Stimulated activated effector memory CD8-positive, alpha-beta T cell treated with anti-CD3 and anti-CD28 coated beads, Interleukin-12 subunit alpha, Interleukin-12 subunit beta, amount 100 ng/mL, for 72 hours (primary cell): Measurements from ENCODE around the gene RPS3A.
A peak's percentile ranks its signal among the peaks of the same experiment; 100 is the strongest.
"Not testable (repeated sequence)": the region's sequence is repeated elsewhere in the genome, so short reads cannot be mapped to it uniquely, and the experiment has no call there.

ENCODE experiments used
- ATAC-seq: fragments of 150-1000 bp; cut with Tn5 transposase; 2 replicates; pipeline ENCODE4 v1.10.0; 2021
- DNase-seq, 2 donors: peaks; one replicate each; pipeline ENCODE4 v3.0.0; 2021 to 2022; ENCODE audit warnings: low spot score in 2 of 2
- H3K27ac Mint-ChIP-seq: one replicate; pipeline ENCODE4 v1.8.0; 2022; ENCODE audit warnings: mild to moderate bottlenecking, mixed read lengths
- H3K36me3 Mint-ChIP-seq: one replicate; pipeline ENCODE4 v1.8.0; 2022; ENCODE audit warnings: mild to moderate bottlenecking, mixed read lengths
- H3K4me1 Mint-ChIP-seq: one replicate; pipeline ENCODE4 v1.8.0; 2022; ENCODE audit warnings: mixed read lengths
- H3K4me3 Mint-ChIP-seq: one replicate; pipeline ENCODE4 v1.8.0; 2022; ENCODE audit warnings: mild to moderate bottlenecking, mixed read lengths
- H3K9me3 Mint-ChIP-seq: one replicate; pipeline ENCODE4 v1.8.0; 2022; ENCODE audit warnings: mixed read lengths

Gene RPS3A

DNA sequence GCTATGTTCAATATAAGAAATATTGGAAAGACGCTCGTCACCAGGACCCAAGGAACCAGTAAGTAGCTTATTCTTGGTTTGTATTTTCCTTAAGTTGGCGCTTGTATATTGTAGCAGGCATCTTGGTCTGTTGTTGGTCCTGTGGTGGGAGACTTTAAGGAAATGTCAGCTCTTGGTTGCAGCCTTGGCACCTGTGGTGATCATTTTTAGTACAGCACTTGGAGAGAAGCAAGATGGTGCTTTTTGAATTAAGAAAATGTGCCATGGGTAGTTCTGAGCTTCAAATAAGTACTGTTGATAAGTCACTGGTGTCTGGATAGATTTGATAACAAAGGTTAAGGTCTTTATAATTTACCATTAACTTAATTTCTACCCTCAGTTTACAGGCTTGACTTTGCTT, 1.1 kb downstream of the RPS3A start:
- H3K27ac Mint-ChIP-seq: peak overlapping the region; percentile 99
- H3K36me3 Mint-ChIP-seq: peaks cover 67% of the 10 kb centered on the region
- H3K4me3 Mint-ChIP-seq: peak overlapping the region; percentile 91
- no peak for ATAC-seq
- DNase-seq: no peak
- no peaks in the 10 kb centered on the region for H3K9me3 Mint-ChIP-seq
- peaks cover 29% of the 10 kb centered on the region for H3K4me1 Mint-ChIP-seq

DNA sequence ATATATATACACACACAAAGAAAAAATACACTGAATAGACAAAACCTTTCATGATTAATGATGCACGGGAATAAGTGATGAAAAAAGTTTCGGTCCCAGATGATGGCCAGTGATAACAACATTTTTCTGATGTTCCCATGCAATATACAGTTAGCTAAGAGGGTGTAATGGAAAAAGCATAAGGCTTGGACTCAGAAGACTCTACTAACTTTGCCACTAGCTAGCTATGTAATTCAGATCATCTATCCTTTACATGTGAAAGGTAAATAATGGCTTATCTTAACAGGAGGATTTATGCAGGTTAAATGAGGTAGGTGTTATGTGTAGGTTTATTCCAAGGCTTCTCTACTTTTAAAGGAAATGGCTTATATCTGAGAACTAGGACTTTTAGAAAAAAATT, 4.3 kb downstream of the RPS3A start:
- Mint-ChIP-seq H3K27ac (peak overlapping the region; percentile 45), H3K4me1 (peaks cover 29% of the 10 kb centered on the region)
- no peak for DNase-seq

DNA sequence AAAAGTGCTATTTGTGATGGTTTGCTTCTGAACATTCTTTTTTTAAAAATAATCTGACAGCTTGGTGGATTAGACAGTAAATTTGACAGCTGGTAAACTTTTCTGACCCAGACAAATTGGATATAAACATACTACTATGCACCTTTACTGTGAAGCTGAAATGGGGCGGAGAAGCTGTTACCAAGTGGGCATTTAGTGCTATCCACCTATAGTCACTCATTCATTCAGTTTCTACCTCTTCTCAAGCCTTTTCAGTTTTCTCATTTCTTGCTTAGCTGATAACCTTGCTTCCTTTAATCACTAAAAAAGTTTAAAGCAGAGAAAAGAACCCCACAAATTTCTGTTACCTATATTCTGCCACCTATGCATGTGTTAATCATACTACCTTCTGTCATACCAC, 5.2 kb downstream of the RPS3A start:
- H3K4me3 Mint-ChIP-seq: no peak overlapping the region
- no peak overlapping the region for H3K27ac Mint-ChIP-seq
- no peaks in the 10 kb centered on the region for H3K9me3 Mint-ChIP-seq

More for the DNA sequence above, 4.3 kb downstream of the RPS3A start:
- no peak overlapping the region for H3K4me3 Mint-ChIP-seq
- ATAC-seq: no peak
- H3K36me3 Mint-ChIP-seq: peaks cover 99% of the 10 kb centered on the region
- no peaks in the 10 kb centered on the region for H3K9me3 Mint-ChIP-seq

DNA sequence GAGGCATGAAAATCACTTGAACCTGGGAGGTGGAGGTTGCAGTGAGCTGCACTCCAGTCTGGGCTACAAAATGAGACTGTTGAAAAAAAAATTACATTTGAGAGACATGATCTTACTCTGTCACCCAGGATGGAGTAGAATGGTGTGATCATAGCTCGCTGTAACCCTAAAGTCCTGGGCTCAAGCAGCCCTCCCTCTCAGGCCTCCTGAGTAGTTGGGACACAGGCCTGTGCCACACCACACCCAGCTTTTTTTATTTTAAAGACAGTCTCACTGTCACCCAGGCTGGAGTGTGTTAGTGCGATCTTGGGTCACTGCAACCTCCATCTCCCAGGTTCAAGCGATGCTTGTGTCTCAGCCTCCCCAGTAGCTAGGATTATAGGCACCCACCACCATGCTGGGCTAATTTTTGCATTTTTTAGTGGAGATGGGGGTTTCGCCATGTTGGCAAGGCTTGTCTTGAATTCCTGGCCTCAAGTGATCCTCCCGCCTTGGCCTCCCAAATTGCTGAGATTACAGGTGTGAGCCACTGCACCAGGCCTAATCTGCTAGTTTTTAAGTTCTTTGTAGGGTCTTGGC, 6.1 kb downstream of the RPS3A start:
- ATAC-seq (peak; percentile 50), DNase-seq (no peak)
- Mint-ChIP-seq H3K4me3 (no peak overlapping the region), H3K9me3 (no peaks in the 10 kb centered on the region), H3K4me1 (peaks cover 24% of the 10 kb centered on the region), H3K36me3 (peaks cover 100% of the 10 kb centered on the region), H3K27ac (no peak overlapping the region)

More for the DNA sequence above, 5.2 kb downstream of the RPS3A start:
- peaks cover 29% of the 10 kb centered on the region for H3K4me1 Mint-ChIP-seq
- ATAC-seq: no peak
- no peak for DNase-seq
- peaks cover 100% of the 10 kb centered on the region for H3K36me3 Mint-ChIP-seq

DNA sequence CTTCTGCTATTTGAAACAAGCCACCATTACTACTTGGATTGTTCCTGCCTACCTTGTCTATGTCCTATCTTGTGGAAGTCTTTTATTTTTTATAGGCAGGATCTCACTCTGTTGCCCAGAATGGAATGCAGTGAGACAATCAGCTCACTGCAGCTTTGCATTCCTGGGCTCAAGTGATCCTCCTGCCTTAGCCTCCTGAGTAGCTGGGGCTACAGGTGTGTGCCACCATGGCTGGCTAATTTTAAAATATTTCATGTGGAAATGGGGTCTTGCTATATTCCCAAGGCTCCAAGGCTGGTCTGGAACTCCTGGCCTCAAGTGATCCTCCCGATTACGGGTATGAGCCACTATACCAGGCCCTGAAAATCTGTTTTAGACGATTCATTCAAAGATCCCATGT, 7.6 kb downstream of the RPS3A start:
- Mint-ChIP-seq H3K4me1 (peaks cover 14% of the 10 kb centered on the region), H3K27ac (peak overlapping the region; percentile 15), H3K36me3 (peaks cover 98% of the 10 kb centered on the region), H3K9me3 (no peaks in the 10 kb centered on the region), H3K4me3 (no peak overlapping the region)
- no peak for DNase-seq
- no peak for ATAC-seq

DNA sequence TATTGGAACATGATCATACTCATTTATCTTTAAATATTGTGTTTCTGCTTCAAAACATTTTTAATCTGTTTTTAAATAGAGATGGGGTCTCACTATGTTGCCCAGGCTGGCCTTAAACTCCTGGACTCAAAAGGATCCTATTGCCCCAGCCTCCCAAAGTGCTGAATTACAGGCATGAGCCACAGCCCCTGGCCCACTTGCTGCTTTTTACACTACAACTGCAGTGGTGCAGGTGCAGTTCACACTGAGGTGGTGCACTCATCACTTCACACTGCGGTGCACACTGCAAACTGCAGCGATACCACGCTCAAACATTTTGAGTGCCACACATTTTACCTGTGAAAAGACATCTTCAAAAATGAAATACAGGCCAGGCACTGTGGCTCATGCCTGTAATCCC, 10.8 kb downstream of the RPS3A start:
- H3K36me3 Mint-ChIP-seq: peaks cover 91% of the 10 kb centered on the region

DNA sequence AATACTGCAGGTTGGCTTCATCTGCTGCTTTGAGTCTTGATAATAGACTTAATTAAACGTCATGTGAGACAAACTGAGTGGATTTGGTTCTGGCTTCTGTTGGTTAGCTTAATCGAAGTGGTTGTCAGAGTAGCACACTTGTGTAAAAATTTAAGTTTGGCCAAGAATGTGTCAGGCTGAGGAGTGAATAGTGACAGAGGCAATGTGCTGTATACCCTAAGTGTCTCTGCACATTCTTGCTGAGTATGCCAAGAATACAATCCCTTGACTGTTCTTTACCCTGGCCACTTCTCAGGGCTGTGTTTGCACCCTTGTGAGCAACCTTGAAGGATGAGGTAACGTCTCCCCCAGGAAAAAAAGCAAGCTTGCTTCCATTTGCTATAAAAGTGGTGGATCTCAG, 14.9 kb downstream of the RPS3A start:
- Mint-ChIP-seq H3K9me3 (no peaks in the 10 kb centered on the region), H3K36me3 (peaks cover 55% of the 10 kb centered on the region), H3K4me1 (no peaks in the 10 kb centered on the region), H3K27ac (peak overlapping the region; percentile 36), H3K4me3 (no peak overlapping the region)
- DNase-seq (no peak), ATAC-seq (no peak)

More for the DNA sequence above, 10.8 kb downstream of the RPS3A start:
- DNase-seq (no peak), ATAC-seq (no peak)
- Mint-ChIP-seq H3K4me3 (no peak overlapping the region), H3K9me3 (no peaks in the 10 kb centered on the region), H3K27ac (no peak overlapping the region), H3K4me1 (peaks cover 8% of the 10 kb centered on the region)

DNA sequence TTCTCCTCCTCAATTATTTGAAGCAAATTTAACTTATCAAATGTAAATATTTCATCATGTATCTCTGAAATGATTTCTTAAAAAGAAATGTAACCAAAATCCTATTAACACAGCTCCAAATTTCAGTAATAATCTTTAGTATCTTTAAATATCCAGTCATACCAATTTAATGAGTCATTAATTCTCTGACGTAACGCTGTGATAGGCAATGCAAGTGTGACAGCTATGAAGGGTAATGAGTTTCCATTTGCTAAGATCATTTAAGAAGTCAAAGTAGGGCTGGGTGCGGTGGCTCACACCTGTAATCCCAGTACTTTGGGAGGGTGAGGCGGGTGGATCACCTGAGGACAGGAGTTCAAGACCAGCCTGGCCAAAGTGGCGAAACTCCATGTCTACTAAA, 15.6 kb downstream of the RPS3A start:
- ATAC-seq (no peak), DNase-seq (no peak)
- H3K36me3 Mint-ChIP-seq: peaks cover 49% of the 10 kb centered on the region
- H3K4me3 Mint-ChIP-seq: no peak overlapping the region
- no peaks in the 10 kb centered on the region for H3K9me3 Mint-ChIP-seq
- no peaks in the 10 kb centered on the region for H3K4me1 Mint-ChIP-seq
- no peak overlapping the region for H3K27ac Mint-ChIP-seq

DNA sequence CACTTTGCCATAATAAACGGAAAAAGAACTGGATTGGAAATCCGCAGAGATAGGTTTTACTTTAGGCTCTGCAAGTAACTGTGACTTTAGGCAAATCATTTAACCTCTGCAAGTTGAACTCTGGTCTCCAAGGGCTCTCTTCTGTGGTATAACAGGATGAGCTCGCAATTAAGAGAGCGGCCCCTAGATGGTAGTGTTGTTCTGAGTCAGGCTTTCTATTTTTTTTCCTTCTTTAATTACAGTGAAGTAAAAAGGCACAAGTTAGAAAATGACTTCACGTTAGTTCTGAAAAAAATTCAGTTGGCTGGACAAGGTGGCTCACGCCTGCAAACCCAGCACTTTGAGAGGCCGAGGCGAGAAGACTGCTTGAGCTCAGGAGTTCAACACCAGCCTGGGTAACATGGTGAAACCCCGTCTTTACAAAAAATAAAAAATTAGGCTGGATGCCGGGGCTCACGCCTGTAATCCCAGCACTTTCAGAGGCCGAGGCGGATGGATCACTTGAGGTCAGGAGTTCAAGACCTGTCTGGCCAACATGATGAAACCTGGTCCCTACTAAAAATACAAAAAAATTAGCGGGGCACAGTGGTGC, 18.0 kb downstream of the RPS3A start:
- peak; percentile 77 for ATAC-seq
- Mint-ChIP-seq H3K9me3 (no peaks in the 10 kb centered on the region), H3K4me3 (no peak overlapping the region), H3K27ac (no peak overlapping the region), H3K36me3 (peaks cover 26% of the 10 kb centered on the region), H3K4me1 (peaks cover 5% of the 10 kb centered on the region)
- peak; percentile 19 to 74 for DNase-seq

DNA sequence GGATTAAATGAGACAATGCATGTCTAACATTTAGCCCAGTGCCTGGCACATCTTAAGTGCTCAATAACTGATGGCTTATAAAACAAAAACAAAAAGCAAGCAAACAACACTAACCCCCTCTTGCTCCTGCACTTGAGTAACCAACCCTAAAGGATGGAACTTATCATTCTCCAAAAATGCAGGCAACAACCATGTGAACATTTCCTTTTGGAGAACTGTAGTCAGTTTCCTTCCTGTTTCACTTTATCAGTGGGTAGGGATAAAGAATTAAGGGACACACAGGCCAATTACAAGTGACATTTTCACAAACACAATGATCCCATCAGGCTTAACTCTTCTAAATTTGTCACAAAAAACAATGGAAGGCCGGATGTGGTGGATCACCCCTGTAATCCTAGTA, 30.4 kb downstream of the RPS3A start:
- Mint-ChIP-seq H3K9me3 (no peaks in the 10 kb centered on the region), H3K27ac (no peak overlapping the region), H3K4me3 (no peak overlapping the region), H3K36me3 (peaks cover 6% of the 10 kb centered on the region), H3K4me1 (no peaks in the 10 kb centered on the region)
- ATAC-seq (no peak), DNase-seq (no peak)

DNA sequence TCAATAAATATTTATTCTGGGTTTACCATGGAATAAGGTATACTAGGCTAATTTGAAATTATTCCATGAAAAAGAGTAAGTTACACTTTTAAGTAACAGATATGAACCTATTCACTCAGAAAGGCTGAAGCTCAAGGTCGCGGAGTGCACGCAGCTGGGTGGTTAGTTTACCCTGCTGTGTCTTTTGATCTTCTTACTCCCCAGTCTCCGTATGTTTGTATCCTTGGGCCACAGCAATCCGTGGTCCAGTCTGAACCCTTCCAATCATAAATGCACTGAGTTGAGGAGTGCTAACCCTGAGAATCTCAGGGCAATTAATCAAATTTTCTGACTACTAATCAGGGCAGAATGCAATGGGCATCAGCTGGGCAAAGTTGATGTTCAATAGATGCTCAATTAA, 33.9 kb downstream of the RPS3A start:
- H3K4me3 Mint-ChIP-seq: no peak overlapping the region
- DNase-seq: no peak
- no peaks in the 10 kb centered on the region for H3K4me1 Mint-ChIP-seq
- no peak for ATAC-seq
- no peak overlapping the region for H3K27ac Mint-ChIP-seq
- H3K9me3 Mint-ChIP-seq: no peaks in the 10 kb centered on the region
- H3K36me3 Mint-ChIP-seq: no peaks in the 10 kb centered on the region

DNA sequence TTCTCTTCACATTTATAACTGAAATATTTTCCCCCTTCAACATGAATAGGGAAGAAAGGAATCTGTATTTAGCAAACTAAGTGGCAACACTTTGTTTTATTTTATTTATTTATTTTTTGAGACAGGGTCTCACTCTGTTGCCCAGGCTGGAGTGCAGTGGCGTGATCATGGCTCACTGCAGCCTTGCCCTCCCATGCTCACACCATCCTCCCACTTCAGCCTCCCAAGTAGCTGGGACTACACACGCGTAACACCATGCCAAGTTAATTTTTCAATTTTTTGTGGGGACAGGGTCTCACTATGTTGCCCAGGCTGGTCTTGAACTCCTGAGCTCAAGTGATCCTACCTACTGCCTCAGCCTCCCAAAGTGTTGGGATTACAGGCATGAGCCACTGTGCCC, 36.6 kb downstream of the RPS3A start:
- H3K9me3 Mint-ChIP-seq, H3K4me3 Mint-ChIP-seq, DNase-seq, H3K4me1 Mint-ChIP-seq, H3K27ac Mint-ChIP-seq, ATAC-seq, H3K36me3 Mint-ChIP-seq: not testable (repeated sequence)

DNA sequence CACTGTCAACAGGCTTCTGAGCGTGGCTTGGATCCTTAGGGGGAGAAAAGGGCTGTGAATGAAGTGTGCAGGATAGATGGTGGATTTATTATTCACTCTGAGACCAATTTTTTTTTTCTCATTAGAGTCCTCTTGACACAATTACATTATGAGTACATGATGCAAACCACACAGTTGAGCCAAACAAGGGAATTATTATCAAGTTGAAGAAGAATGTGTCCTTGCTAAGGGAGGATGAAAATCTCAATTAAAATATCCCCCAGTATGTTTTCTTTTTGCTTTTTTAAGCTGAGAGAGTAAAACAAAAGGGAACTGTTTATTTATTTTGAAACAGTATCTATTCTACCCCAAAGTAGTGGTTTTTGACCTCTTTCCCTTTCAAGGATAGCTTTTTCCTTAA, 40.4 kb downstream of the RPS3A start:
- no peak for DNase-seq
- Mint-ChIP-seq H3K4me1 (no peaks in the 10 kb centered on the region), H3K27ac (no peak overlapping the region), H3K4me3 (no peak overlapping the region), H3K36me3 (no peaks in the 10 kb centered on the region), H3K9me3 (no peaks in the 10 kb centered on the region)
- ATAC-seq: no peak

DNA sequence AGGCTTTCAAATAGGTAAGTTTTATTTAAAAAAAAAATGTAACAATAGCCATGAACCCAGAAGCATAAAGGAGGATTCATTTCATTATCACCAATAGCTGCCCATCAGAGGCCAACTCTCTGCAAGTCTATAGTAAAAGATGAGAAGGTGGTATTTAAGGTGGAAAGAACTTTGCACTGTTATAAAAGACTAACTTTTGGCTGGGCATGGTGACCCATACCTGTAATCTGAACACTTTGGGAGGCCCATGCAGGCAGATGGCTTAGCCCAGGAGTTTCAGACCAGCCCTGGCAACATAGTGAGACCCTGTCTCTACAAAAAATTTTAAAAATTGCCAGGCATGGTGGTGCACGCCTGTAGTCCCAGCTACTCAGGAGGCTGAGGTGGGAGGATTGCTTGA, 43.3 kb downstream of the RPS3A start:
- ATAC-seq: no peak
- Mint-ChIP-seq H3K27ac (no peak overlapping the region), H3K4me3 (no peak overlapping the region), H3K9me3 (no peaks in the 10 kb centered on the region), H3K4me1 (no peaks in the 10 kb centered on the region), H3K36me3 (no peaks in the 10 kb centered on the region)
- no peak for DNase-seq

DNA sequence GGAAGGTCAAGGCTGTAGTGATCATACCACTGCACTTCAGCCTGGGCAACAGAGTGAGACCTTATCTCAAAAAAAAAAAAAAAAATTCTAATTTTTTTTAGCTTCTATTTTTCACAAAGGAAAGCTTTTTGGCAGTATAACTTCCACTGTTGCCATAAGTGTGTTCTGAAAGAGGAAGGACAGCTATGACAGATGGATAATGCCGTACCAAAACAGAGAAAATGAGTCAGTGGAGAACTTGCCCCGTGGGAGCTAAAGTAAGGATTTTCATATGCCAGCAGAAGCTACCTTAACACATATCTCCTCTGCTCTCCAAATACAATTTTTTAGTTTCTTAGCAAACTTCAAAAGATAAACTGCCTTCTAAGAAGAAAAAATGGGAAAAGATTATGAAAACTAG, 43.7 kb downstream of the RPS3A start:
- H3K4me1 Mint-ChIP-seq: no peaks in the 10 kb centered on the region

DNA sequence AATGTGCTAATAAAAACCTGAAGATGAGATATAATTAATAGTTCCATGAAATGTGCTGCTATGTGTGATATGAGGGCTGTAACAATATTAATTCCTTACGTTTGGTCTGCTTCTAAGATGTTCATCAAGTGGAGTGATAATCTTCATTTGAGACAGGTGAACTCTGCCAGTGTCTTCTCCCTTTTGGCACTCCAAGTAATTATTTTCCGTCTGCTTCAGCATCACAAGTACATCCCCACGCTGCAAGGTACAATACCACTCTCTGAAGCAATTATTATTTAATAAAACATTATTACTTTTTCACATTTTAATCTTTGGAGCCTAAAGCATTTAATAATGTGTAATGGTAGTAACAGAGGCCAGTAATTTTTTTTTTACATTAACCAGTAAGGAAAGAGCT, 44.4 kb downstream of the RPS3A start:
- no peaks in the 10 kb centered on the region for H3K36me3 Mint-ChIP-seq
- no peak overlapping the region for H3K4me3 Mint-ChIP-seq
- DNase-seq: no peak
- ATAC-seq: no peak
- no peaks in the 10 kb centered on the region for H3K4me1 Mint-ChIP-seq
- no peaks in the 10 kb centered on the region for H3K9me3 Mint-ChIP-seq
- H3K27ac Mint-ChIP-seq: no peak overlapping the region

More for the DNA sequence above, 43.7 kb downstream of the RPS3A start:
- ATAC-seq: peak; percentile 48
- no peak overlapping the region for H3K27ac Mint-ChIP-seq
- no peak overlapping the region for H3K4me3 Mint-ChIP-seq
- no peak for DNase-seq
- H3K9me3 Mint-ChIP-seq: no peaks in the 10 kb centered on the region
- H3K36me3 Mint-ChIP-seq: no peaks in the 10 kb centered on the region
